ENCODE data around the gene MAP7D2.
A peak's percentile ranks its signal among the peaks of the same experiment; 100 is the strongest.

Gene MAP7D2

GRCh38 chrX:20112022-20112774 is 4.5 kb downstream of the MAP7D2 start:
- no peak for DNase-seq

DNA sequence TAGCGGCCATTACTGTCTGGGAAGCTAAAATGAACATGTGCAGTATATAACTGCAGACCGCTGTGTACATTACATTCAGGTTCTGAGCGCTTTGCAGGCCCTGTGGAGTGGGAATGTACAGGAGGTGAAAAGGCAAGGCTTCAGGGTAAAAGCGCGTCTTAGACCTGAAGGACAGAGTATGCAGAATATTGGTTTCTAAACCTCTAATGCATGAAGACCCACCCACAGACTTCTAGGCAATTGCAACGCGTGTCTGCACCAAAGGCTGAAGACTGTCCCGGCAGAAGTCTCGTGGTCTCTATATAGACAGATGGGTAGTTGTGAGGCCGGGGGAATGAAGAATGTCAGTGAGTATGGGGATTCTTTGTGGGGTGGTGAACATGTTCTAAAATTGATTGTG is 5.4 kb downstream of the MAP7D2 start:
- no peak for DNase-seq

GRCh38 chrX:20101934-20102581 is 14.6 kb downstream of the MAP7D2 start:
- DNase-seq = no peak

DNA sequence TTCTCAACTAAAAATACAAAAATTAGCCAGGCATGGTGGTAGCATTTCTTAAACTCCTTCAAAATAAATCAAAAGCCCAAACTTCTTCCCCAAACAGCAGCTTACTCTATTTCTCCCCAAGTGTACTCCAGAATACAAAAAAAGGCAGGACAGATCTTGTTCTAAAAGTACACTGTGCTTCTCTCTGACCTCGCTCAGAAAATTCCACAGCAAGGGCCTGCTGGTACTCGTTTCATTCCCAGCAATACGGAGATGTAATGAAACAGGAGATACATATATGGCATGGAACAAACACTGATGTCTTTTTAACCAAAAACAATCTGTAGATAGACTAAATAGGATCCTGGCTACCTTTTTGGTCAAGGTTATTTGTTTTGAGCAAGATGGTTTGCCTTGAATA is 25.2 kb downstream of the MAP7D2 start:
- no peak for DNase-seq

DNA sequence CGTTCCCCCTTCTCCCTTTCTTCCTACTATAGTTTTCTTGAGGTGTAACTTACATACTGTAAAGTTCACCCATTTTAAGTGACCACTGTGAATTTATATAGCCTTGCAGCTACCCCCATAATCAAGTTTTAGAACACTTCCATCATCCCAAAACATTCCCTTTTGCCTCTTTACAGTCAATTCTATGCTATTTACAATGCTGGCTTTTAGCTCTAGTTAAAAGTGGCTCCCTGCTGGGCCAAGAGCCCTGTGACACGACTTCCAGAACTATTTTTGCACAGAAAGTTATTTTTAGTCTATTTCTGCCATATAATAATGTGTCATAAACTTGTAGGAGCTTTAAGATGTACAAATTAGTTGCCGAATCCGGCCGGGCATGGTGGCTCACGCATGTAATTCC is 26.9 kb downstream of the MAP7D2 start:
- no peak for DNase-seq

- DNase-seq = no peak
These were observed 36.4 kb downstream of the MAP7D2 start for GRCh38 chrX:20080277-20080676.

DNA sequence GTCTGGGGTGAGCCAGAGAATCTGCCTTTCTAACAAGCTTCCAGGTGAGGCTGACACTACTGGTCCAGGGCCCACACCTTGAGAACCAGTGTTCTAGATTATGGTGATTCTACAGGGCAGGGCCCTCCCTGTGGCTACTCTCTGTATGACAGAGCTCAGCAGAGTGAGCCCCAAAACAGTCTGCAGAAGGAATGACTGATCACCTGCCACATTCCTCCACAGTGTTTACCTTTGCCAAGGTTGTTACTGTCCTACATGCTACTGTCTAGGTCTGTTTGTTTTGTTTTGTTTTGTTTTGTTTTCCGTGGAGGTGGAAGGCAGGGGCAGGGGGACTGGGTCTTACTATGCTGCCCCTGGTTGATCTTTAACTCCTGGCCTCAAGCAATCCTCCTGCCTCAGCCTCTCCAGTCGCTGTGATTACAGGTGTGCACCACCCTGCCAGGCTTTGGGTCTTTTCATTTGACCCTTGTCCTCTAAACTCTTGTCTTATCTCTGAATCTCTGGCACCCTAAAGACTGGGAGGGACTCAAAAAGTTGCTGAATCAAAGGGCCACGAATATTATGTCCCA is 45.1 kb downstream of the MAP7D2 start:
- no peak for DNase-seq

GRCh38 chrX:20067709-20068561 is 48.8 kb downstream of the MAP7D2 start:
- DNase-seq = peak; percentile 54

DNA sequence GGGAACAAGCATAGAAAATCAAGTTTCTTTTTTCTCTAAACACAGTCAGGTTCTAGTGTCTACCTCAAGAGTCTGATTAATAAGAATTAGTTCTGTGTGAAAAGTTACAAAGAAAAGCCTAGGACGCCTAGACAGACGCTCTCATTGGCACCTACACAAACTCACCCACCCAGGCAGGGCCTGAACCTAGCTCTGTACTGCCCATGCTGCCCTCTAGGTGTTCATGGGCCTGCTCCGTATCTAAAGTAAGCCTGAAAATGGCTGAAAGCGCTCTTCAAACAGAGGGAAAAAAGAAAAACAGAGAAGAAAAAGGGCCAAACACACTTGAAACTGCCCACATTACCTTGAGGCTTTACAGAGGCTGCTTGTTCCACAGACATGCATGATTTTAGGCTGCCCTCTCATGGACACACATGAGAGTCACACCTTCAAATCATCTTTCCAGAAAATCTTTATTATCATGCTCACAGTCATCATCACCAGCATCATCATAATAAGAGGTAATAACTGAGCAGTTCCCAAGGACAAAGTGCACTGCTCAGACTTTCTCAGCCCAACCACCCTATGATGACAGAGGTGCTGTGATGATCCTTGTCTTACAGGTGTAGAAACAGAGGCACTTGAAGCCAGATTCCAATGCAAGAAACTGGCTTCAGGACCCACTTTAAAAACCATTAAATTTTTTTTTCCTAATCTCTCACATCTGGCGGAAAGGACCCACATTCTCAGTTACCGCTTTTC is 49.6 kb downstream of the MAP7D2 start:
- DNase-seq = peak; percentile 4

GRCh38 chrX:20063716-20064351 is 52.9 kb downstream of the MAP7D2 start:
- no peak for DNase-seq

DNA sequence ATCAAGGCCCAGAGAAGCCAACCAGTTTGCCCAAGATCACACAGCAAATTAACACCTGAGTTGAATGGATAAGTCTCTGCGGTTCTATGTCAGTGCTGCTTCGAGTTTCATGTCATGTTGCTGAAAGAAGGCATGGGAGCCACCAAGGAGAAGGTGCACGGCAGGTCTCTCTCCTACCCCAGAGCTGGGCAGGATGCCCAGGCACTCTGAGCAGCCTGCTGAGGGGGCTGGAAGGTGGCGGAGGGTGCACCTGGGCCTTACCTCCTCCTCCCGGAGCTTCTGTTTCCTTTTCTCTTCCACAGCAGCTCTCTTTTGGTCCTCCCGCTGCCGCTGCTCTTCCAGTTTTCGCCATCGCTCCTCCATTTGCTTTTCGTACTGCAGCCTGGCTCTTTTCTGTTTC is 53.6 kb downstream of the MAP7D2 start:
- no peak for DNase-seq

- DNase-seq = no peak
These were observed 54.9 kb downstream of the MAP7D2 start for GRCh38 chrX:20061855-20062254.

GRCh38 chrX:20060961-20061748 is 55.6 kb downstream of the MAP7D2 start:
- no peak for DNase-seq

GRCh38 chrX:20059467-20060128 is 57.1 kb downstream of the MAP7D2 start:
- no peak for DNase-seq

GRCh38 chrX:20057479-20057878 is 59.2 kb downstream of the MAP7D2 start:
- DNase-seq = no peak

DNA sequence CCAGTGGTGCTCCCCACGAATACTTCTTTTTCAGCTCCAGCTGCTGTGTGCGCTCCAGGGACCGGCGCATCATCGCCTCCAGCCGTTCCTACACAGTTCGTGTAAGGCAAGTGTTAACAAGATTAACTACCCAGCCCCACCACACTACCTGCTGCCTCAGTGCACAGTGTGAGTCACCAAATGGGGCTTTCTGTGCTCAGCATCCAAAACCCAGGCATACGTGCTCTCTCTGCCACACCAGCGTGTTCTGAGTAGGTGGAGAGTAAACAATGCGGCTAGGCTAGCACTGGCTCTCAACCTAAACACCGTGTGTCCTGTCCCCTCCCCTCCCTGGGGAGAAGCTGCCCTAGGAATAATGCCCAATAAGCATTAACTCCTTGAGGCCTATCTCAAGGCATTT is 60.0 kb downstream of the MAP7D2 start:
- no peak for DNase-seq

DNA sequence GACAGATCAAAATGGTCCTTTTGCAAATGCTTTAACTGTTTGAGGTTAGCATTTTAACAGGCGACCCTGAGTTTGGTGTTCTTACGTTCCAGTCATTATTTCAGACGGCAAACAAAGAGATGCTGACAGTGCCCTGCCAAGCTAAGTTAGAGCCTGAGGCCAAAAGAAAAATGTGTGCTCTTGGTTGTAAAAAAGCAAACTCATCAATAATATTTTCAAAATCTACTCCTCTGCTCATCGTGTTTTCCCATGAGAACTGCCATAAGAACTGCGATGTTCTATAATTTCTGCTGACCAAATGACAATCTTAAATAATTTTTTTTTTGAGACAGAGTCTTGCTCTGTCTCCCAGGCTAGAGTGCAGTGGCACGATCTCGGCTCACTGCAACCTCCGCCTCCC is 63.2 kb downstream of the MAP7D2 start:
- DNase-seq = no peak

DNA sequence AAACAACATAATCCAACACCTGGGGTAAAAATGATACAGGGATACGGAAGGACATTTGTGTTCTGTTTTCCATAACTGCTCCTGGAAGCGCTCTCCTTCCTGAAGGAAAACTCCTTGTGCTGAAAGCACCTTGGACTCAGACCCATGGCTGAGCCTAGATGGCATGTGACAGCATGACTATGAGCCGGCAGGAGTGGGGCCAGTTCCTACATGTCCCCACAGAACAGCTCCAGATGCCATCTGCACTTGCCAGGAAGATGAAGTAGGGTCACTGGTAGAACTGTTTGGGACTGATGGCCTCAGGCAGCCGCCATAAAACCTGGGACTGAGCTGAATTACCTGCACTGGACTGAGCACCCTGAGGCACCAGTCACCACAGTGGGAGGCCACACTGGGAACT is 69.8 kb downstream of the MAP7D2 start:
- DNase-seq = no peak

DNA sequence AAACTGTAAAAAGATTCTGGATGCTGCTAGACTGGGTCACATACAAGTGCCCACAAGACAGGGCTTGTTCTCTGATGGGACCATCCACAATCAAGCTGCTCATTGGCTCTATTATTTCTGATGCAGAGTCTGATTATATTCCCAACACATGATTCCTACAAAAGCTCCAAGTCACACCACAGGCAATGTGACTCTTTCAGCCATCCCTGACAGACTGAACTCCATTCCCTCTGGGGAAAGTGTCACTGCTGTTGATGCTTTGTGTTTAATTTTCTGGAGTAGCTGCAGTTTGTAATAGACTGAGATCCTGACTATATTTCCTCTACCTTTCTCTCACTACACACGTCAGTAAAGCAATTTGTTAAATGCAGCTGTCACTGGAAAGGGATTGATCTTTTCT is 70.5 kb downstream of the MAP7D2 start:
- DNase-seq = no peak

DNA sequence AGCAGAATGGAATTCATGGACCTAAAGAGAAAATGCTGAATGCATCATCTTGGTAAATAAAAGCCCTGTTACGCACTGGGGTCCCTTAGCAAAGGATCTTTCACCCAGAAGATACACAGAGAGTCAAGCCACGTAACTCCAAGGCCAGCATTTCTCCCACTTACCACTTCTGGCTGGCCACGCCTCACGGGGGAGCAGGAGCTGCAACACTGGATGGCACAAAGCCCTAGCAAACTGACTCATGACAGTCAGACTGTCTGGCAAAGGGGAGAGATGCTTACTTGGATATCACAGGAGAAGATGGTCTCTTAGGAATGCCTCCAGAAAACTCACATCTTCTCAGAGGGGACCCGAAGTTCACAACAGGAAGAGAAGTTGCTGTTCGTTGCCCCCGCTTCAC is 74.5 kb downstream of the MAP7D2 start:
- DNase-seq = no peak

- DNase-seq = no peak
These were observed 77.7 kb downstream of the MAP7D2 start for GRCh38 chrX:20038966-20039365.
